OCI-LY7 (cell line): Measurements from ENCODE around the gene HEY2. TPM values are rescaled to one million over a fixed set of nuclear protein-coding genes. Genes with fewer than 3 reads are reported as not detected.
A peak's percentile ranks its signal among the peaks of the same experiment; 100 is the strongest.

Experiments
- BruUV-seq: library from RNA; stranded (reverse); fragments of 400-500 nt; replicated peaks from 2 replicates; lab custom pipeline; 2021; lab: Mats Ljungman, UMichigan
- CTCF ChIA-PET: fragments of 300-600 bp; sonication (Branson Sonifier 250); formaldehyde crosslinking; loops from one replicate; lab custom pipeline; 2022; ENCODE audit warnings: antibody characterized with exemption; ENCODE audit not compliant: unreplicated experiment; lab: Charles Lee
- POLR2A ChIA-PET: fragments of 300-600 bp; sonication (Branson Sonifier 250); formaldehyde crosslinking; loops from one replicate; lab custom pipeline; 2022; ENCODE audit warnings: antibody characterized with exemption; lab: Charles Lee
- DNase-seq: peaks from one replicate; pipeline ENCODE4 v3.0.0-alpha.2; 2015; ENCODE audit warnings: low spot score
- H2AFZ ChIP-seq: fragments of 200-600 bp; sonication (generic), shearing (Covaris generic); 2 replicates; pipeline ENCODE4 v1.6.1; 2014; ENCODE audit warnings: mild to moderate bottlenecking, antibody characterized with exemption, low read length, moderate library complexity
- H3K27ac ChIP-seq: fragments of 200-600 bp; sonication (generic); 2 replicates; pipeline ENCODE4 v1.5.1; 2014; ENCODE audit warnings: mixed run types, low read depth, mild to moderate bottlenecking, moderate library complexity, low read length, inconsistent platforms; ENCODE audit not compliant: poor library complexity, severe bottlenecking
- H3K36me3 ChIP-seq: fragments of 200-600 bp; sonication (generic); 2 replicates; pipeline ENCODE4 v1.6.1; 2014; ENCODE audit warnings: mild to moderate bottlenecking, antibody characterized with exemption, low read length, moderate library complexity, mixed read lengths; ENCODE audit not compliant: insufficient read depth
- H3K4me1 ChIP-seq: fragments of 200-600 bp; sonication (generic); 2 replicates; pipeline ENCODE4 v1.5.1; 2014; ENCODE audit warnings: mild to moderate bottlenecking, low read length; ENCODE audit not compliant: insufficient read depth, poor library complexity, severe bottlenecking
- H3K4me2 ChIP-seq: fragments of 200-600 bp; sonication (generic); 2 replicates; pipeline ENCODE4 v1.6.1; 2014; ENCODE audit warnings: mild to moderate bottlenecking, low read length
- H3K4me3 ChIP-seq: fragments of 200-600 bp; sonication (generic); 2 replicates; pipeline ENCODE4 v1.5.1; 2014; ENCODE audit warnings: mild to moderate bottlenecking, low read depth, low read length; ENCODE audit not compliant: poor library complexity, severe bottlenecking
- H3K79me2 ChIP-seq: fragments of 200-600 bp; sonication (generic); 2 replicates; pipeline ENCODE4 v1.6.1; 2016; ENCODE audit warnings: low read depth, mild to moderate bottlenecking, low read length, moderate library complexity, mixed read lengths; ENCODE audit not compliant: insufficient read depth
- H3K9me2 ChIP-seq: fragments of 200-600 bp; sonication (generic); 2 replicates; pipeline ENCODE4 v1.6.1; 2016; ENCODE audit warnings: mild to moderate bottlenecking, low read length, mixed read lengths; ENCODE audit not compliant: insufficient read depth
- H3K9me3 ChIP-seq: fragments of 200-600 bp; sonication (generic); 2 replicates; pipeline ENCODE4 v1.6.1; 2014; ENCODE audit warnings: mild to moderate bottlenecking, mixed run types, low read length, mixed read lengths
- H4K20me1 ChIP-seq: fragments of 200-600 bp; sonication (generic); 2 replicates; pipeline ENCODE4 v1.6.1; 2014; ENCODE audit warnings: mild to moderate bottlenecking, antibody characterized with exemption, low read length, moderate library complexity, mixed read lengths; ENCODE audit not compliant: insufficient read depth
- EZH2phosphoT487 ChIP-seq: fragments of 200-600 bp; sonication (generic); IDR thresholded peaks from 2 replicates; pipeline ENCODE4 v1.6.1; 2018; ENCODE audit warnings: low read depth, borderline replicate concordance, mild to moderate bottlenecking, mixed run types, antibody characterized with exemption, low read length, moderate library complexity, mixed read lengths
- intact Hi-C: fragments of 100-400 bp; cut with micrococcal nuclease; formaldehyde crosslinking; loops from one replicate; pipeline ENCODE4 v1.10.0; 2022; ENCODE audit not compliant: unreplicated experiment
- total RNA-seq, 2 experiments: library from RNA; depleted of rRNA in 1 of 2; stranded (reverse); fragments of >200 nt in 1 of 2; shearing (Covaris generic) in 1 of 2; gene quantifications; 2 replicates each; pipeline ENCODE4 v1.2.3, GENCODE V29; 2014 to 2022
- TF ChIP-seq, protein P1 (sequence below): fragments of 200-600 bp; sonication (generic); conservative IDR thresholded peaks from 2 replicates; pipeline ENCODE4 v1.5.1; 2014; ENCODE audit warnings: mild to moderate bottlenecking, antibody characterized with exemption, low read length, moderate library complexity, mixed read lengths

HEY2 gene
- total RNA-seq, 2 experiments from 2014 or later, result 0.32 to 1.3 TPM

DNA sequence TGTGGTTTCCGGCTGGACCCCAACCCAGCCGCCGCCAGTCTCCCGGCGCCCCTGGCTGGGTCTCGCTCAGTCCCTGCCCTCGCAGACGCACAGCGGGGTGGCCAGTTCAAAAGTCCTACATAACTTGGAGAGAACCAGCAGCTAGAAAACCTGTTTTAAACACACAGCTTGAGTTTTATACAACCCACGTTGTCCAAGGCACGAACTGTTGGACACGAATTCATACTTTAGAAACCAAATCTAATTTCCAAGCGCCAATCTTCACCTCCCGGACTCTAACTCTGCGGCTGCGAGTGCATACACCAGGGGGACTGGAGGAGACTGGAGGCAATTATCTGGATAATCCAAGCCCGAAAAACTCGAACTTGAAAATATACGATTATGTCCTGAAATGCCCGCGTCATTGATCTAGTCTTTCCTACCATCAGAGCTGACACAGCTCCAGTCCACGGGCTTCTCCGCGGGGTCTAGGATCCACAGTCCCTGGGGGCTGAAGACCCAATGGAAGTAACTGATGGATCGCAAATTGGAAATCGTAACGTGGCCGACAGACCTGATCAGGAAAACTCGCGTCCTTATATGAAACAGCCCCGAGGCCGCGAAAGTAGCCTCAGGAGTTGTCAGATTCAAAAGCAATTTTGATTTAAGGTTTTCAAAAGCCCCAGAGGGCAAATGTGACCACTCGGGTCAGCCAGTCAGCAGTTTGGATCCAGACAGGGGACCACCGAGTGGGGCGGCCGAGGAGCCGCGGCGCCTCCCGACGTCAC lies 843 bp upstream of the HEY2 start:
- H3K36me3 ChIP-seq, result no peaks in the 10 kb centered on the region
- CTCF ChIA-PET, result no interaction called here
- no peaks in the 10 kb centered on the region for H3K79me2 ChIP-seq
- no peak; the same call in 1 of the 2 replicates for TF ChIP-seq EZH2phosphoT487
- TF ChIP-seq, protein P1, sequence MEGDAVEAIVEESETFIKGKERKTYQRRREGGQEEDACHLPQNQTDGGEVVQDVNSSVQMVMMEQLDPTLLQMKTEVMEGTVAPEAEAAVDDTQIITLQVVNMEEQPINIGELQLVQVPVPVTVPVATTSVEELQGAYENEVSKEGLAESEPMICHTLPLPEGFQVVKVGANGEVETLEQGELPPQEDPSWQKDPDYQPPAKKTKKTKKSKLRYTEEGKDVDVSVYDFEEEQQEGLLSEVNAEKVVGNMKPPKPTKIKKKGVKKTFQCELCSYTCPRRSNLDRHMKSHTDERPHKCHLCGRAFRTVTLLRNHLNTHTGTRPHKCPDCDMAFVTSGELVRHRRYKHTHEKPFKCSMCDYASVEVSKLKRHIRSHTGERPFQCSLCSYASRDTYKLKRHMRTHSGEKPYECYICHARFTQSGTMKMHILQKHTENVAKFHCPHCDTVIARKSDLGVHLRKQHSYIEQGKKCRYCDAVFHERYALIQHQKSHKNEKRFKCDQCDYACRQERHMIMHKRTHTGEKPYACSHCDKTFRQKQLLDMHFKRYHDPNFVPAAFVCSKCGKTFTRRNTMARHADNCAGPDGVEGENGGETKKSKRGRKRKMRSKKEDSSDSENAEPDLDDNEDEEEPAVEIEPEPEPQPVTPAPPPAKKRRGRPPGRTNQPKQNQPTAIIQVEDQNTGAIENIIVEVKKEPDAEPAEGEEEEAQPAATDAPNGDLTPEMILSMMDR, result no peak
- no peaks in the 10 kb centered on the region for H3K9me2 ChIP-seq
- H2AFZ ChIP-seq, result peak overlapping the region; percentile 92
- H3K4me2 ChIP-seq, result peak overlapping the region; percentile 92
- H4K20me1 ChIP-seq, result no peaks in the 10 kb centered on the region
- H3K4me3 ChIP-seq, result peak overlapping the region; percentile 73
- no peak overlapping the region for H3K27ac ChIP-seq
- no peak for DNase-seq
- H3K9me3 ChIP-seq, result no peaks in the 10 kb centered on the region
- H3K4me1 ChIP-seq, result peaks cover 46% of the 10 kb centered on the region
- POLR2A ChIA-PET, result interaction anchor here (0.9 kb wide), 1 partner anchor 447 kb away, joined by 3 read pairs; the partner anchor contains the start of gene HDDC2
- BruUV-seq, result no TSS peak
- intact Hi-C loops, result loop anchor here (2.0 to 5.0 kb wide), 2 partner anchors 32 to 151 kb away; no protein-coding TSS in a partner anchor

DNA sequence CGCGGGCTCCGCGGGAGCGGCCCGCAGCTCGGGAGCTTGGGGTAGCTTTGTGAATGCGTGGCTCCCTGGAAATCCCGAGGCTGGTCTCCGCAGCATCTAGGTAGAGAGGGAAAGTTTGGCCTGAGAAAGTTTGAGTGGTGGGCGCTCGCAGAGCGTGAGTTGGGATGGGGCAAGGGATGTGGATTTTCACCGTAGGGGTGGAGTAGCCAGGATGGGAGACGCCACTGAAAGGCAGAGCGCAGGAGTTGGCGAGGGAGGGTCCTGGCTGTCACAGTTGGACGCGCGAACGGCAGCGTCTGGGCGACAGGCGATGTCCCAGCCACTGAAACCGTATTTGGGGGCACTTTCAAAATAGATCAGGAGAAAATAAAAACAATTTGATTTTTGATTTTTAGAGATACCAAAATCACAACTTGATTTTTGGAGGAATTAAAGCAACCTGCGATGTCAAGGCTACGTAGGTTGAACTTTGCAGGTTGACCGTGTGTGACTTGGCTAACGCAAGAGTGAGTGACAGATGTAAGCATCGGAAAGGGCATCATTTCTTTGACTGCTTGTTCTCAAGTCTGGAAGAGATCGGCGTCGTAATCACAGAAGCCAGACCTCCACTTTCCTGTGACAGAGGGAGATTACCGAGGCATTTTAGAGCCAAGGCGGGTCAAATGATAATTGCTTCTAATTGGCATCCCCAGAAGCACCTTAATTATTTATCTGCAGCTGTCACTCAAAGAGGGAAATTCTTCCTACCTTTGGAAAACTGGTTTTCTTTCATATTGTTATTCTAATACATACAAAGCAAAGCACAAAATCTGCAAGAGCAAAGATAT lies 646 bp downstream of the HEY2 start:
- DNase-seq, result peak; percentile 27
- Histone ChIP-seq H3K79me2 (no peaks in the 10 kb centered on the region), H3K4me3 (peak overlapping the region; percentile 73), H3K36me3 (no peaks in the 10 kb centered on the region), H3K27ac (no peak overlapping the region), H2AFZ (peak overlapping the region; percentile 92), H3K9me2 (no peaks in the 10 kb centered on the region), H4K20me1 (no peaks in the 10 kb centered on the region), H3K4me2 (peak overlapping the region; percentile 92), H3K4me1 (peaks cover 46% of the 10 kb centered on the region), H3K9me3 (no peaks in the 10 kb centered on the region)
- intact Hi-C loops, result loop anchor here (2.0 to 5.0 kb wide), 3 partner anchors 31 to 238 kb away; no protein-coding TSS in a partner anchor
- TF ChIP-seq, protein P1, result no peak
- no peak for TF ChIP-seq EZH2phosphoT487
- ChIA-PET CTCF (no interaction called here), POLR2A (interaction anchor here (0.7 to 1.9 kb wide), 2 partner anchors 153 kb away, joined by 3 to 6 read pairs; no protein-coding TSS in a partner anchor)
- BruUV-seq, result no TSS peak
